H9 (cell line): ENCODE results near the gene ZBTB38. TPM values are rescaled to one million over a fixed set of nuclear protein-coding genes. Genes with fewer than 3 reads are reported as not detected.

ENCODE experiments used
- DNase-seq: peaks from one replicate; pipeline ENCODE4 v3.0.0-alpha.2; 2017
- H2AFZ ChIP-seq: one replicate; pipeline ENCODE4 v1.6.1; 2013; ENCODE audit warnings: mild to moderate bottlenecking, low read length, control low read depth, moderate library complexity
- H2AK5ac ChIP-seq: 2 replicates; pipeline ENCODE4 v1.6.1; 2013; ENCODE audit warnings: low read length, control low read depth, mixed read lengths; ENCODE audit not compliant: insufficient read length
- H2BK120ac ChIP-seq: one replicate; pipeline ENCODE4 v1.6.1; 2013; ENCODE audit warnings: low read depth, mild to moderate bottlenecking, low read length, control low read depth, inconsistent platforms; ENCODE audit not compliant: poor library complexity, severe bottlenecking
- H2BK12ac ChIP-seq: 2 replicates; pipeline ENCODE4 v1.6.1; 2013; ENCODE audit warnings: low read length, control low read depth, mixed read lengths, low read depth; ENCODE audit not compliant: insufficient read length
- H2BK15ac ChIP-seq: 2 replicates; pipeline ENCODE4 v1.6.1; 2013; ENCODE audit warnings: low read depth, low read length, control low read depth
- H2BK20ac ChIP-seq: one replicate; pipeline ENCODE4 v1.6.1; 2013; ENCODE audit warnings: low read depth, mild to moderate bottlenecking, low read length, control low read depth, inconsistent platforms; ENCODE audit not compliant: poor library complexity, severe bottlenecking
- H2BK5ac ChIP-seq: 2 replicates; pipeline ENCODE4 v1.6.1; 2013; ENCODE audit warnings: low read length, control low read depth, mixed read lengths; ENCODE audit not compliant: insufficient read length
- H3K14ac ChIP-seq: 2 replicates; pipeline ENCODE4 v1.6.1; 2013; ENCODE audit warnings: low read length, control low read depth; ENCODE audit not compliant: insufficient read depth
- H3K18ac ChIP-seq: 2 replicates; pipeline ENCODE4 v1.6.1; 2013; ENCODE audit warnings: low read depth, mild to moderate bottlenecking, mixed read lengths, low read length, control low read depth; ENCODE audit not compliant: insufficient read length
- H3K23ac ChIP-seq: 2 replicates; pipeline ENCODE4 v1.6.1; 2013; ENCODE audit warnings: low read length, control low read depth, mixed read lengths, low read depth; ENCODE audit not compliant: insufficient read length
- H3K23me2 ChIP-seq: 2 replicates; pipeline ENCODE4 v1.6.1; 2013; ENCODE audit warnings: low read depth, mild to moderate bottlenecking, mixed read lengths, low read length, control low read depth; ENCODE audit not compliant: insufficient read length, poor library complexity, severe bottlenecking
- H3K27ac ChIP-seq: 2 replicates; pipeline ENCODE4 v1.5.1; 2013; ENCODE audit warnings: low read length, control low read depth, mixed read lengths, low read depth; ENCODE audit not compliant: insufficient read length
- H3K27me3 ChIP-seq: 2 replicates; pipeline ENCODE4 v1.6.1; 2013; ENCODE audit warnings: low read length, control low read depth, inconsistent platforms; ENCODE audit not compliant: insufficient read depth
- H3K4ac ChIP-seq: 2 replicates; pipeline ENCODE4 v1.6.1; 2013; ENCODE audit warnings: low read depth, mild to moderate bottlenecking, control low read depth, inconsistent platforms, low read length, moderate library complexity
- H3K4me1 ChIP-seq: 2 replicates; pipeline ENCODE4 v1.6.1; 2013; ENCODE audit warnings: low read length, control low read depth, inconsistent platforms; ENCODE audit not compliant: insufficient read depth
- H3K4me2 ChIP-seq: 2 replicates; pipeline ENCODE4 v1.6.1; 2013; ENCODE audit warnings: low read length, control low read depth, mixed read lengths; ENCODE audit not compliant: insufficient read length, insufficient read depth
- H3K56ac ChIP-seq: 2 replicates; pipeline ENCODE4 v1.6.1; 2013; ENCODE audit warnings: low read depth, mild to moderate bottlenecking, mixed read lengths, low read length, control low read depth; ENCODE audit not compliant: insufficient read length
- H3K79me1 ChIP-seq: 2 replicates; pipeline ENCODE4 v1.6.1; 2013; ENCODE audit warnings: low read depth, mild to moderate bottlenecking, moderate library complexity, low read length, control low read depth, inconsistent platforms; ENCODE audit not compliant: insufficient read depth, poor library complexity, severe bottlenecking
- H3K79me2 ChIP-seq: 2 replicates; pipeline ENCODE4 v1.6.1; 2013; ENCODE audit warnings: low read length, control low read depth, inconsistent platforms; ENCODE audit not compliant: insufficient read depth
- H3K9ac ChIP-seq: 2 replicates; pipeline ENCODE4 v1.6.1; 2013; ENCODE audit warnings: low read length, control low read depth, mixed read lengths; ENCODE audit not compliant: insufficient read length; ENCODE audit errors: extremely low read depth
- H3K9me3 ChIP-seq: one replicate; pipeline ENCODE4 v1.6.1; 2013; ENCODE audit warnings: low read depth, low read length, inconsistent platforms; ENCODE audit not compliant: control insufficient read depth
- H3T11ph ChIP-seq: one replicate; pipeline ENCODE4 v1.6.1; 2013; ENCODE audit warnings: mild to moderate bottlenecking, low read length, control low read depth, inconsistent platforms
- H4K20me1 ChIP-seq: one replicate; pipeline ENCODE4 v1.6.1; 2013; ENCODE audit not compliant: control insufficient read depth, insufficient read length, insufficient read depth
- H4K5ac ChIP-seq: 2 replicates; pipeline ENCODE4 v1.6.1; 2013; ENCODE audit warnings: low read depth, mild to moderate bottlenecking, mixed read lengths, low read length, control low read depth; ENCODE audit not compliant: insufficient read length
- H4K8ac ChIP-seq: replicated peaks from 2 replicates; pipeline ENCODE4 v1.6.1; 2013; ENCODE audit warnings: low read length, control low read depth, mixed read lengths, low read depth; ENCODE audit not compliant: insufficient read length
- H4K91ac ChIP-seq: 2 replicates; pipeline ENCODE4 v1.6.1; 2013; ENCODE audit warnings: low read depth, mild to moderate bottlenecking, moderate library complexity, mixed read lengths, low read length, control low read depth; ENCODE audit not compliant: insufficient read length
- H3K27ac Mint-ChIP-seq, 3 experiments: 2 replicates in 2 of 3; 3 replicates in 1 of 3; pipeline ENCODE4 v1.8.0; 2020 to 2021; ENCODE audit warnings: mixed read lengths in 3 of 3, mild to moderate bottlenecking in 1 of 3, moderate library complexity in 1 of 3
- H3K27me3 Mint-ChIP-seq: 2 replicates; pipeline ENCODE4 v1.8.0; 2021; ENCODE audit warnings: low read depth, mild to moderate bottlenecking, moderate library complexity, mixed read lengths
- H3K36me3 Mint-ChIP-seq, 3 experiments: 2 replicates in 2 of 3; 3 replicates in 1 of 3; pipeline ENCODE4 v1.8.0; 2020 to 2021; ENCODE audit warnings: low read depth in 3 of 3, mixed read lengths in 3 of 3; ENCODE audit not compliant: insufficient read depth in 1 of 3
- H3K4me1 Mint-ChIP-seq, 2 experiments: 2 replicates each; pipeline ENCODE4 v1.8.0; 2020; ENCODE audit warnings: mixed read lengths in 2 of 2
- H3K4me3 Mint-ChIP-seq, 2 experiments: 2 replicates in 1 of 2; 3 replicates in 1 of 2; pipeline ENCODE4 v1.8.0; 2020 to 2021; ENCODE audit warnings: mild to moderate bottlenecking in 2 of 2, mixed read lengths in 2 of 2, moderate library complexity in 1 of 2
- H3K9me3 Mint-ChIP-seq, 2 experiments: 2 replicates in 1 of 2; 3 replicates in 1 of 2; pipeline ENCODE4 v1.8.0; 2020; ENCODE audit warnings: mild to moderate bottlenecking in 2 of 2, mixed read lengths in 2 of 2, moderate library complexity in 1 of 2
- CTCF ChIP-seq: fragments of 200-600 bp; sonication (generic); conservative IDR thresholded peaks from 3 replicates; pipeline ENCODE4 v1.8.0; 2021; ENCODE audit warnings: antibody characterized with exemption, mild to moderate bottlenecking
- WGBS: extraction: QIAGEN DNeasy Blood & Tissue Kit; methylation state at CpG from one replicate; pipeline ENCODE4 v1.1.7; 2013; ENCODE audit warnings: missing lambda C conversion rate, low lambda C conversion rate, mixed read lengths; ENCODE audit not compliant: insufficient read length; ENCODE audit errors: extremely low coverage; 5-methylcytosine and 5-hydroxymethylcytosine counted together
- total RNA-seq: library from RNA; stranded (reverse); gene quantifications from 2 replicates; pipeline ENCODE4 v1.2.1, GENCODE V29; 2021

The ZBTB38 gene
- total RNA-seq, 1 experiment from 2014 or later, result 14.6 TPM

- H3K23me2 ChIP-seq, result no peaks in the 10 kb centered on the region
- no peak overlapping the region for H2AFZ ChIP-seq
- WGBS, result no CpG with 5 or more reads among the region's 59 CpGs
- no peak for TF ChIP-seq CTCF
- peak; percentile 52 for DNase-seq
- Mint-ChIP-seq H3K4me3 (peak overlapping the region; percentile 77 to 78), H3K9me3 (peaks cover 6 to 7% of the 10 kb centered on the region in 2 experiments; a peak in 4 of 5 replicates), H3K27me3 (peaks cover 24% of the 10 kb centered on the region), H3K4me1 (peaks cover 28 to 30% of the 10 kb centered on the region in 2 experiments), H3K27ac (peak overlapping the region in 1 of 3 experiments; percentile 47; a peak in 2 of 7 replicates), H3K36me3 (peaks cover 0 to 18% (median 16%) of the 10 kb centered on the region in 3 experiments; a peak in 5 of 7 replicates)
- no peak overlapping the region for H2BK15ac ChIP-seq
- H2BK120ac ChIP-seq, result no peak overlapping the region
- no peak overlapping the region for H3K27ac ChIP-seq
- H3K79me2 ChIP-seq, result no peaks in the 10 kb centered on the region
- H3K9me3 ChIP-seq, result peaks cover 5% of the 10 kb centered on the region
- no peaks in the 10 kb centered on the region; the same call in 1 of the 2 replicates for H3K27me3 ChIP-seq
- no peak overlapping the region for H4K5ac ChIP-seq
- H3K23ac ChIP-seq, result no peak overlapping the region
- no peak overlapping the region for H2BK5ac ChIP-seq
- no peak overlapping the region for H3T11ph ChIP-seq
- H3K14ac ChIP-seq, result peak overlapping the region; percentile 2; the same call in 1 of the 2 replicates
- H2AK5ac ChIP-seq, result no peak overlapping the region
- no peak overlapping the region for H3K18ac ChIP-seq
- peak overlapping the region; percentile 30 for H3K9ac ChIP-seq
- no peak overlapping the region for H2BK20ac ChIP-seq
- H3K4me1 ChIP-seq, result 0 out of 2 replicates have a peak, but pooled peaks cover 2% of the 10 kb centered on the region
- no peak overlapping the region for H2BK12ac ChIP-seq
- no peaks in the 10 kb centered on the region for H4K20me1 ChIP-seq
- no peak overlapping the region for H4K8ac ChIP-seq
- H3K4me2 ChIP-seq, result peak overlapping the region; percentile 27
- no peak overlapping the region for H3K4ac ChIP-seq
- H4K91ac ChIP-seq, result no peak overlapping the region
- H3K56ac ChIP-seq, result no peak overlapping the region
- no peaks in the 10 kb centered on the region for H3K79me1 ChIP-seq
Observed at GRCh38 chr3:141401573-141402475, 33.5 kb downstream of the ZBTB38 start.
